ENCODE measurements around the gene C17orf107. TPM values are rescaled to one million over a fixed set of nuclear protein-coding genes. Genes with fewer than 3 reads are reported as not detected.
"Not testable (repeated sequence)": the region's sequence is repeated elsewhere in the genome, so short reads cannot be mapped to it uniquely, and the experiment has no call there.

The C17orf107 gene
- total RNA-seq, 1 experiment from 2014 or later: 0.18 TPM

- no peaks in the 10 kb centered on the region for H3K9me3 ChIP-seq (replicated peaks)
- H3K27me3 ChIP-seq (replicated peaks): no peaks in the 10 kb centered on the region
- H3K4me3 ChIP-seq: no peak overlapping the region
- H3K36me3 ChIP-seq: peaks cover 9% of the 10 kb centered on the region
- peaks cover 19% of the 10 kb centered on the region for H3K4me1 ChIP-seq (replicated peaks)
- H3K27ac ChIP-seq: no peak overlapping the region
- DNase-seq (ENCODE audit: low read depth in 1 of 2, low spot score in 2 of 2): no peak
These were observed 38.7 kb upstream of the C17orf107 start for GRCh38 chr17:4860651-4861050.

- Histone ChIP-seq H3K9me3 (replicated peaks) (no peaks in the 10 kb centered on the region), H3K4me3 (no peak overlapping the region), H3K27me3 (replicated peaks) (no peaks in the 10 kb centered on the region), H3K4me1 (replicated peaks) (peaks cover 19% of the 10 kb centered on the region), H3K36me3 (peaks cover 9% of the 10 kb centered on the region), H3K27ac (no peak overlapping the region)
- no peak for DNase-seq (ENCODE audit: low read depth in 1 of 2, low spot score in 2 of 2)
These were observed 38.3 kb upstream of the C17orf107 start for GRCh38 chr17:4861052-4861451.

GRCh38 chr17:4862720-4863119, 36.6 kb upstream of the C17orf107 start:
- peaks cover 16% of the 10 kb centered on the region for H3K4me1 ChIP-seq (replicated peaks)
- no peaks in the 10 kb centered on the region for H3K9me3 ChIP-seq (replicated peaks)
- H3K4me3 ChIP-seq: no peak overlapping the region
- H3K36me3 ChIP-seq: peaks cover 5% of the 10 kb centered on the region
- DNase-seq (ENCODE audit: low read depth in 1 of 2, low spot score in 2 of 2): no peak
- H3K27ac ChIP-seq: no peak overlapping the region
- H3K27me3 ChIP-seq (replicated peaks): no peaks in the 10 kb centered on the region

- no peak overlapping the region for H3K4me3 ChIP-seq
- no peak for DNase-seq (ENCODE audit: low read depth in 1 of 2, low spot score in 2 of 2)
- no peaks in the 10 kb centered on the region for H3K9me3 ChIP-seq (replicated peaks)
- no peak overlapping the region for H3K27ac ChIP-seq
- no peaks in the 10 kb centered on the region for H3K27me3 ChIP-seq (replicated peaks)
- H3K4me1 ChIP-seq (replicated peaks): peaks cover 10% of the 10 kb centered on the region
- H3K36me3 ChIP-seq: peaks cover 5% of the 10 kb centered on the region
These were observed 36.0 kb upstream of the C17orf107 start for GRCh38 chr17:4863321-4863720.

- H3K4me3 ChIP-seq; H3K4me1 ChIP-seq (replicated peaks); H3K36me3 ChIP-seq; H3K9me3 ChIP-seq (replicated peaks); H3K27me3 ChIP-seq (replicated peaks); DNase-seq (ENCODE audit: low read depth in 1 of 2, low spot score in 2 of 2); H3K27ac ChIP-seq: not testable (repeated sequence)
These were observed 31.8 kb upstream of the C17orf107 start for GRCh38 chr17:4867535-4867934.

GRCh38 chr17:4869058-4869998, 30.0 kb upstream of the C17orf107 start:
- not testable (repeated sequence) for H3K4me3 ChIP-seq; H3K4me1 ChIP-seq (replicated peaks); H3K36me3 ChIP-seq; H3K9me3 ChIP-seq (replicated peaks); H3K27me3 ChIP-seq (replicated peaks); DNase-seq (ENCODE audit: low read depth in 1 of 2, low spot score in 2 of 2); H3K27ac ChIP-seq

GRCh38 chr17:4870855-4871254, 28.5 kb upstream of the C17orf107 start:
- Histone ChIP-seq H3K27me3 (replicated peaks) (no peaks in the 10 kb centered on the region), H3K36me3 (no peaks in the 10 kb centered on the region), H3K4me3 (no peak overlapping the region), H3K9me3 (replicated peaks) (no peaks in the 10 kb centered on the region), H3K27ac (no peak overlapping the region), H3K4me1 (replicated peaks) (no peaks in the 10 kb centered on the region)
- no peak for DNase-seq (ENCODE audit: low read depth in 1 of 2, low spot score in 2 of 2)

- Histone ChIP-seq H3K4me3 (no peak overlapping the region), H3K4me1 (replicated peaks) (no peaks in the 10 kb centered on the region)
- no peak for DNase-seq (ENCODE audit: low read depth in 1 of 2, low spot score in 2 of 2)
These were observed 26.6 kb upstream of the C17orf107 start for GRCh38 chr17:4872786-4873185.

GRCh38 chr17:4877089-4877488, 22.2 kb upstream of the C17orf107 start:
- Histone ChIP-seq H3K27me3 (replicated peaks) (no peaks in the 10 kb centered on the region), H3K27ac (no peak overlapping the region), H3K4me1 (replicated peaks) (no peaks in the 10 kb centered on the region), H3K9me3 (replicated peaks) (no peaks in the 10 kb centered on the region), H3K36me3 (peaks cover 14% of the 10 kb centered on the region), H3K4me3 (no peak overlapping the region)
- no peak for DNase-seq (ENCODE audit: low read depth in 1 of 2, low spot score in 2 of 2)

More at GRCh38 chr17:4872786-4873185, 26.6 kb upstream of the C17orf107 start:
- no peaks in the 10 kb centered on the region for H3K36me3 ChIP-seq
- H3K27me3 ChIP-seq (replicated peaks): no peaks in the 10 kb centered on the region
- H3K27ac ChIP-seq: no peak overlapping the region
- H3K9me3 ChIP-seq (replicated peaks): no peaks in the 10 kb centered on the region

GRCh38 chr17:4879601-4880000, 19.7 kb upstream of the C17orf107 start:
- H3K9me3 ChIP-seq (replicated peaks): no peaks in the 10 kb centered on the region

GRCh38 chr17:4880857-4881256, 18.5 kb upstream of the C17orf107 start:
- Histone ChIP-seq H3K36me3 (peaks cover 35% of the 10 kb centered on the region), H3K27ac (no peak overlapping the region), H3K4me3 (no peak overlapping the region), H3K27me3 (replicated peaks) (no peaks in the 10 kb centered on the region), H3K9me3 (replicated peaks) (no peaks in the 10 kb centered on the region), H3K4me1 (replicated peaks) (no peaks in the 10 kb centered on the region)
- DNase-seq (ENCODE audit: low read depth in 1 of 2, low spot score in 2 of 2): no peak

More at GRCh38 chr17:4879601-4880000, 19.7 kb upstream of the C17orf107 start:
- H3K27ac ChIP-seq: no peak overlapping the region
- no peak overlapping the region for H3K4me3 ChIP-seq
- H3K4me1 ChIP-seq (replicated peaks): no peaks in the 10 kb centered on the region
- H3K27me3 ChIP-seq (replicated peaks): no peaks in the 10 kb centered on the region
- H3K36me3 ChIP-seq: peaks cover 25% of the 10 kb centered on the region
- DNase-seq (ENCODE audit: low read depth in 1 of 2, low spot score in 2 of 2): no peak

GRCh38 chr17:4881761-4882555, 17.4 kb upstream of the C17orf107 start:
- H3K27ac ChIP-seq: no peak overlapping the region
- peak in 1 of 2 experiments; percentile 28 for DNase-seq (ENCODE audit: low read depth in 1 of 2, low spot score in 2 of 2)

GRCh38 chr17:4884489-4884888, 14.8 kb upstream of the C17orf107 start:
- Histone ChIP-seq H3K4me3 (no peak overlapping the region), H3K9me3 (replicated peaks) (no peaks in the 10 kb centered on the region), H3K4me1 (replicated peaks) (no peaks in the 10 kb centered on the region), H3K27me3 (replicated peaks) (no peaks in the 10 kb centered on the region), H3K27ac (no peak overlapping the region), H3K36me3 (peaks cover 55% of the 10 kb centered on the region)
- no peak for DNase-seq (ENCODE audit: low read depth in 1 of 2, low spot score in 2 of 2)

More at GRCh38 chr17:4881761-4882555, 17.4 kb upstream of the C17orf107 start:
- Histone ChIP-seq H3K36me3 (peaks cover 44% of the 10 kb centered on the region), H3K4me1 (replicated peaks) (no peaks in the 10 kb centered on the region), H3K27me3 (replicated peaks) (no peaks in the 10 kb centered on the region), H3K4me3 (no peak overlapping the region), H3K9me3 (replicated peaks) (no peaks in the 10 kb centered on the region)

- DNase-seq (ENCODE audit: low read depth in 1 of 2, low spot score in 2 of 2): no peak
- H3K9me3 ChIP-seq (replicated peaks): no peaks in the 10 kb centered on the region
- H3K36me3 ChIP-seq: peaks cover 64% of the 10 kb centered on the region
These were observed 12.5 kb upstream of the C17orf107 start for GRCh38 chr17:4886830-4887229.

More at GRCh38 chr17:4886830-4887229, 12.5 kb upstream of the C17orf107 start:
- no peak overlapping the region for H3K27ac ChIP-seq
- no peak overlapping the region for H3K4me3 ChIP-seq
- H3K27me3 ChIP-seq (replicated peaks): no peaks in the 10 kb centered on the region
- no peaks in the 10 kb centered on the region for H3K4me1 ChIP-seq (replicated peaks)

Measured in SJSA1 (cell line).